HG03354 (cell line): ENCODE measurements around the gene CHFR.

Source experiments
- ATAC-seq: cut with Tn5 transposase; IDR thresholded peaks from one replicate; pipeline ENCODE4 v1.9.1; 2021; ENCODE audit warnings: mild to moderate bottlenecking; ENCODE audit not compliant: unreplicated experiment, poor library complexity, severe bottlenecking

The CHFR gene

GRCh38 chr12:132787877-132788276, 99.5 kb downstream of the CHFR start:
- no peak for ATAC-seq

- ATAC-seq, result no peak
Measured at GRCh38 chr12:132786192-132786591, 101.2 kb downstream of the CHFR start.

- no peak for ATAC-seq
Measured at GRCh38 chr12:132784580-132784979, 102.8 kb downstream of the CHFR start.

- ATAC-seq, result no peak
Measured at GRCh38 chr12:132783917-132784531, 103.4 kb downstream of the CHFR start.
